ENCODE measurements around the gene ASXL3.

The ASXL3 gene

DNA sequence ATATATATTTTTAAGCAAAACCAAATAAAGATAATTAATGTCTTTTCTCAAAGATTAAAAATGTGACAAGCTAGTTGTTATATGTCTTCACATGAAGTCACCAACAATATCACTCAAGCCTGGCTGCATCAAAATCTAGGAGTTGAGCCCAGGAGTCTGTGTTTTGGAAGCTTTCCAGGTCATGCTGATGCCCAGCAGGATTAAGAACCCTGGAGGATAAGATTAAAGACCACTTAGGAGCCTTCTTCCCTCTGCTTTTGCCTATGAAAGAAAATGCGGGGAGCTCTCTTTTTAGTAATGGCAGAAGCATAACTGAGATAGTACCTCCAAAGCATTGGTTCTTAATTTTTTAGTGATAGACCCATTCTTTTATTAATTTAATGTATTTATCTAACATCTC, 157.4 kb downstream of the ASXL3 start:
- DNase-seq, result no peak

GRCh38 chr18:33741760-33742159, 163.7 kb downstream of the ASXL3 start:
- DNase-seq, result no peak

DNA sequence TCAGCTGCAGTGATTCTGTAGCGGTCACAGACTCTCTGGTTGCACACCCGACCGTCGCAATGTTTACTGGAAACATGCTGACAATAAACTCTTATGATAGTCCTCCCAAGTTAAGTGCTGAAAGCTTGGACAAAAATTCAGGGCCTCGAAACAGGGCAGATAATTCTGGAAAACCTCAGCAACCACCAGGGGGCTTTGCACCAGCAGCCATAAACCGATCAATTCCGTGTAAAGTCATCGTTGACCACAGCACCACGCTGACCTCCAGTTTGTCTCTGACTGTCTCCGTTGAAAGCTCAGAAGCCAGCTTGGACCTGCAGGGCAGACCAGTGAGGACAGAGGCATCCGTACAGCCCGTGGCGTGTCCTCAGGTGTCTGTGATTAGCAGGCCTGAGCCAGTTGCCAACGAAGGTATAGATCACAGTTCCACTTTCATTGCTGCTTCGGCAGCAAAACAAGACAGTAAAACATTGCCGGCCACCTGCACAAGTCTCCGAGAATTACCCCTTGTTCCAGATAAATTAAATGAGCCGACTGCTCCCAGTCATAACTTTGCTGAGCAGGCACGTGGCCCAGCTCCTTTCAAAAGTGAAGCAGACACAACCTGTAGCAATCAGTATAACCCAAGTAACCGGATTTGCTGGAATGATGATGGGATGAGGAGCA, 166.1 kb downstream of the ASXL3 start:
- DNase-seq, result no peak

- no peak for DNase-seq
These were observed 167.3 kb downstream of the ASXL3 start for GRCh38 chr18:33745151-33745795.

DNA sequence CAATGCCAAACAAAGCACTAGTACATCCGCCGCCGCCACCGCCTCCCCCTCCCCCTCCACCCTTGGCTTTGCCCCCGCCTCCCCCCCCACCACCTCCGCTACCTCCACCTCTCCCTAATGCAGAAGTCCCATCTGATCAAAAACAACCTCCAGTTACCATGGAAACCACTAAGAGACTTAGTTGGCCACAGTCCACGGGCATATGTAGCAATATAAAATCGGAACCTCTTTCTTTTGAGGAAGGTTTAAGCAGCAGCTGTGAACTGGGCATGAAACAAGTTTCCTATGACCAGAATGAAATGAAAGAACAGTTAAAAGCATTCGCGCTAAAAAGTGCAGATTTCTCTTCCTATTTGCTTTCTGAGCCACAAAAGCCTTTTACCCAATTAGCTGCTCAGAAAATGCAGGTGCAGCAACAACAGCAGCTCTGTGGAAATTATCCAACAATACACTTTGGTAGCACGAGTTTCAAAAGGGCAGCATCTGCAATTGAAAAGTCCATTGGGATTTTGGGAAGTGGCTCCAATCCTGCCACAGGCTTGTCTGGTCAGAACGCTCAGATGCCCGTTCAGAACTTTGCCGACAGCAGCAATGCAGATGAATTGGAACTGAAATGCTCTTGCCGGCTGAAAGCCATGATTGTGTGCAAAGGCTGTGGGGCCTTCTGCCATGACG, 168.0 kb downstream of the ASXL3 start:
- no peak for DNase-seq

DNA sequence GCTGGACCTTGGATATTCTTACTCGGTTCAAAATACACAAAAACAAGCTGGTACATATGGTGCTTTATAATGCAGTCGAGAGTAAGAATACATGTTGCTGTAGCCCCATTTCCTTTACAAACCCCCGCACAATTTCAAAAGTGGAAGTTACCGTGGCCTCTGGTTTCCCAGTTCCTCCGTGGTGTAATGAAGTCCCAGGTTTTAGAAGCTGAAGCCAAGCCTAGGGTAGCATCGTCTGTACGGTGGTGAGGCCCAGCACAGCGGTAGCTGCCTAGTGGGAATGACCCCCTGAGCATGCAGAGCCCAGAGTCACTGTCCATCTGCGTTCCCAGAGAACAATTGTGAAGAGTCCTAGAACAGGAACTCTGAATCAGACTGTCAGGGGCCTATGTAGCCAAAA, 171.8 kb downstream of the ASXL3 start:
- no peak for DNase-seq

- DNase-seq, result no peak
These were observed 172.3 kb downstream of the ASXL3 start for GRCh38 chr18:33750366-33750765.

GRCh38 chr18:33751613-33752221, 173.7 kb downstream of the ASXL3 start:
- no peak for DNase-seq

GRCh38 chr18:33755391-33755790, 177.4 kb downstream of the ASXL3 start:
- no peak for DNase-seq

- DNase-seq, result no peak
These were observed 178.0 kb downstream of the ASXL3 start for GRCh38 chr18:33755931-33756560.

DNA sequence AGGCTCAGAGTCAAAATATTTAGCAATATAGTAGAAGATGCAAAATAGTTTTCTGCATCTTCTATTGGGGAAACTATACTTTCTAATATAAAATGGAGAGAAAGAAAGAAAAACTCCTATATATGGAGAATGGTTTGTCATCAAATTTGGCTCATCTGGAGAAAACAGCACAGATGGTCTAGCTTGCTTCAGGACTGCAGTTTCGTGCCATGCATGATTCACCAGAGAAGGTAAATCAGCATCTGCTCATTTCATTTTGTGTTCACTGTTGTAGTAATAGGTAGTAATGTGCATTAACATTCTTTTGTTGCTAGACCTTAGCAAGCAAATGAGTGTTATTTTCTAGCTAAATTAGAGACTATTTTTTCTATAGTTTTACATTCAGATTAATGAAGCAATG, 179.0 kb downstream of the ASXL3 start:
- no peak for DNase-seq

- DNase-seq, result no peak
These were observed 183.3 kb downstream of the ASXL3 start for GRCh38 chr18:33761363-33761762.

GRCh38 chr18:33781429-33781828, 203.4 kb downstream of the ASXL3 start:
- DNase-seq, result no peak
